ENCODE measurements around the gene CEP112.

DNA sequence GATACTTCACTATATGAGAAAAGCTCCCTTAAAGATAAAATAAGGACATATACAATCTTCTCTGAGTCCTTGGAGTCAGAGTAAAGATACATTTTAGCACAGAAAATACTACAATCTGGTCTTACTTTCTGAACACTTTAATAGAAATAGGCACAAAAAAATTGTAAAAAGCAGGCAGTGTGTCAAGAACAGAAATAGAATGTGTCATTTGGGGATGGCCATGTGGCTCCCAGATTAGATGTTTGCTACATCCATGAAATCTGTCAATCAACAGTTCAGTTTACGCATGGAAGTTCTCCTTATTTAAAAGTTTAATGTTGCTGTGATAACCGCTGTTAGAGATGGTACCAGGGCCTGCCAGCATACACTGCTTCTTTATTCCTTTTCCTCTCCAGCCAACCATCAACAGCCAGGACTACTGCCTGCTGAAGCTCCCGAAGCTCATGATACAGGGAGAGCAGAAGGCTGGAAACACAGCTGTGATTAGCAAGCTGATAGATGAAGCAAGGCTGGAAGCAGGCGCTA is 278.5 kb downstream of the CEP112 start:
- TF ChIP-seq POLR2A (IDR thresholded peaks at IDR 0.05), result no peak
- TF ChIP-seq CTCF (IDR thresholded peaks at IDR 0.05), result no peak
- no peak for TF ChIP-seq EP300 (IDR thresholded peaks at IDR 0.05; ENCODE audit: low read depth)
- no peak for TF ChIP-seq POLR2AphosphoS5 (IDR thresholded peaks at IDR 0.05)
